ENCODE measurements around the gene INKA2.

DNA sequence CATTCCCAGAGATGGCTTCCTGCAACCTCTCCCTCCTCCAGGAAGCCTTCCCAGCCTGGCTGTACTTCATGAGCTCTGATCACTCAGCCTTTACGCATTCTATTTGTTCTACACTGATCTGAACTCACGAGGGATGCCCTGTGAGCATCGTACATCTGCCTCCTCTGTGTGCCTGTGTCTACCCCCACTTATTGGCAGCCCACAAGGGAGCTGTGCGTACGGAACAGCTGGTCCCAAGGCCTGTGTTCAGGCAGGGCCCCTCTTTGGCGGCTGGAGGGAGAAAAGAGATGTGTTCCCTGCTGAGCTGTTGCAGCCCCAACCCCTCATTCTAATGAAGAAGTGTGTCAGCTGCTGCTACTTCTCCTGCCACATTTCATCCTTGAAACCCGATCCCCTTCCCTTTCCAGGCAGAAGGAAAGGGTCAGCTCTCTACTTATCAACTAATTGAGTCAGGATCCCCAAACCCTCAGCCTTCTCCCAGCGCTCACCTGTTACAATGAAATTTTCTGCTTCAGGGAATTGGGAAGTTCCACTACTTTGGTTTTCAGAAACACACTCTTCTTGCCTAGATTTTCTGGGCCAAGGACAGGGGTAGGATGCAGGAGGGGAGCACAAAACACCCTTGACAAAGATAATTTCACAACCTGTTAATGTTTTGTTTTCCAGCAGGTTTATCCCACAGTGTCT is 3.2 kb downstream of the INKA2 start:
- no peak for TF ChIP-seq RCOR1 (IDR thresholded peaks at IDR 0.05; ENCODE audit: insufficient replicate concordance, low read length)
- TF ChIP-seq, protein P1, sequence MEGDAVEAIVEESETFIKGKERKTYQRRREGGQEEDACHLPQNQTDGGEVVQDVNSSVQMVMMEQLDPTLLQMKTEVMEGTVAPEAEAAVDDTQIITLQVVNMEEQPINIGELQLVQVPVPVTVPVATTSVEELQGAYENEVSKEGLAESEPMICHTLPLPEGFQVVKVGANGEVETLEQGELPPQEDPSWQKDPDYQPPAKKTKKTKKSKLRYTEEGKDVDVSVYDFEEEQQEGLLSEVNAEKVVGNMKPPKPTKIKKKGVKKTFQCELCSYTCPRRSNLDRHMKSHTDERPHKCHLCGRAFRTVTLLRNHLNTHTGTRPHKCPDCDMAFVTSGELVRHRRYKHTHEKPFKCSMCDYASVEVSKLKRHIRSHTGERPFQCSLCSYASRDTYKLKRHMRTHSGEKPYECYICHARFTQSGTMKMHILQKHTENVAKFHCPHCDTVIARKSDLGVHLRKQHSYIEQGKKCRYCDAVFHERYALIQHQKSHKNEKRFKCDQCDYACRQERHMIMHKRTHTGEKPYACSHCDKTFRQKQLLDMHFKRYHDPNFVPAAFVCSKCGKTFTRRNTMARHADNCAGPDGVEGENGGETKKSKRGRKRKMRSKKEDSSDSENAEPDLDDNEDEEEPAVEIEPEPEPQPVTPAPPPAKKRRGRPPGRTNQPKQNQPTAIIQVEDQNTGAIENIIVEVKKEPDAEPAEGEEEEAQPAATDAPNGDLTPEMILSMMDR (conservative IDR thresholded peaks at IDR 0.05; ENCODE audit: low read depth, low read length), result no peak
- no peak for TF ChIP-seq MXI1 (IDR thresholded peaks at IDR 0.05; ENCODE audit: borderline replicate concordance, low read depth, low read length)
- TF ChIP-seq POLR2A (IDR thresholded peaks at IDR 0.05; ENCODE audit: low read depth, low read length), result no peak
- no peak for TF ChIP-seq CEBPB (IDR thresholded peaks at IDR 0.05; ENCODE audit: low read depth, low read length)
- TF ChIP-seq MAZ (IDR thresholded peaks at IDR 0.05; ENCODE audit: borderline replicate concordance, low read depth, low read length), result no peak
- no peak for TF ChIP-seq CHD1 (IDR thresholded peaks at IDR 0.05; ENCODE audit: low read depth, low read length)
- TF ChIP-seq, protein P2, sequence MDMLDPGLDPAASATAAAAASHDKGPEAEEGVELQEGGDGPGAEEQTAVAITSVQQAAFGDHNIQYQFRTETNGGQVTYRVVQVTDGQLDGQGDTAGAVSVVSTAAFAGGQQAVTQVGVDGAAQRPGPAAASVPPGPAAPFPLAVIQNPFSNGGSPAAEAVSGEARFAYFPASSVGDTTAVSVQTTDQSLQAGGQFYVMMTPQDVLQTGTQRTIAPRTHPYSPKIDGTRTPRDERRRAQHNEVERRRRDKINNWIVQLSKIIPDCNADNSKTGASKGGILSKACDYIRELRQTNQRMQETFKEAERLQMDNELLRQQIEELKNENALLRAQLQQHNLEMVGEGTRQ (IDR thresholded peaks at IDR 0.05; ENCODE audit: low read depth, low read length), result no peak
- TF ChIP-seq RAD21 (IDR thresholded peaks at IDR 0.05; ENCODE audit: low read length), result no peak
- TF ChIP-seq RFX5 (IDR thresholded peaks at IDR 0.05; ENCODE audit: low read depth, low read length), result no peak
- TF ChIP-seq, protein P3, sequence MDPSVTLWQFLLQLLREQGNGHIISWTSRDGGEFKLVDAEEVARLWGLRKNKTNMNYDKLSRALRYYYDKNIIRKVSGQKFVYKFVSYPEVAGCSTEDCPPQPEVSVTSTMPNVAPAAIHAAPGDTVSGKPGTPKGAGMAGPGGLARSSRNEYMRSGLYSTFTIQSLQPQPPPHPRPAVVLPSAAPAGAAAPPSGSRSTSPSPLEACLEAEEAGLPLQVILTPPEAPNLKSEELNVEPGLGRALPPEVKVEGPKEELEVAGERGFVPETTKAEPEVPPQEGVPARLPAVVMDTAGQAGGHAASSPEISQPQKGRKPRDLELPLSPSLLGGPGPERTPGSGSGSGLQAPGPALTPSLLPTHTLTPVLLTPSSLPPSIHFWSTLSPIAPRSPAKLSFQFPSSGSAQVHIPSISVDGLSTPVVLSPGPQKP (IDR thresholded peaks at IDR 0.05; ENCODE audit: borderline replicate concordance, low read depth, low read length), result no peak
